Lower leg skin (tissue), 4 donors: ENCODE results near the gene SH3TC2. TPM values are rescaled to one million over a fixed set of nuclear protein-coding genes. Genes with fewer than 3 reads are reported as not detected.

Source experiments
- DNase-seq, 2 donors: peaks; one replicate each; pipeline ENCODE4 v3.0.0-alpha.2; 2019; ENCODE audit warnings: low spot score in 2 of 2
- H3K4me3 ChIP-seq: fragments of 200-600 bp; sonication (generic); 2 replicates; pipeline ENCODE4 v1.5.1; 2017; ENCODE audit warnings: mild to moderate bottlenecking, low read depth; ENCODE audit not compliant: poor library complexity, severe bottlenecking
- POLR2A ChIP-seq, 2 donors: fragments of 450-650 bp; IDR thresholded peaks; one replicate each; pipeline ENCODE4 v1.6.1; 2016 to 2017; ENCODE audit warnings: antibody characterized with exemption in 2 of 2, mild to moderate bottlenecking in 1 of 2, moderate library complexity in 1 of 2
- WGBS, 2 donors: methylation state at CpG; one replicate each; pipeline ENCODE4 v1.1.5; 2018; 5-methylcytosine and 5-hydroxymethylcytosine counted together
- intact Hi-C: fragments of 100-400 bp; cut with DNase I; formaldehyde crosslinking; loops from one replicate; pipeline ENCODE4 v1.15.0; 2023; ENCODE audit warnings: low total_unique reads
- total RNA-seq, 4 donors: library from RNA; depleted of rRNA; stranded (reverse); fragments of >200 nt; gene quantifications; one replicate each; pipeline ENCODE4 v1.1.0, GENCODE V29; 2016
- TF ChIP-seq, protein P1 (sequence below), 3 donors: fragments of 450-650 bp; IDR thresholded peaks; one replicate each; pipeline ENCODE4 v1.5.1; 2016; ENCODE audit warnings: antibody characterized with exemption in 3 of 3, mild to moderate bottlenecking in 3 of 3, moderate library complexity in 2 of 3

Gene SH3TC2
- total RNA-seq, 4 donors from 2014 or later, result 0.80 to 3.7 (median 2.0) TPM

DNA sequence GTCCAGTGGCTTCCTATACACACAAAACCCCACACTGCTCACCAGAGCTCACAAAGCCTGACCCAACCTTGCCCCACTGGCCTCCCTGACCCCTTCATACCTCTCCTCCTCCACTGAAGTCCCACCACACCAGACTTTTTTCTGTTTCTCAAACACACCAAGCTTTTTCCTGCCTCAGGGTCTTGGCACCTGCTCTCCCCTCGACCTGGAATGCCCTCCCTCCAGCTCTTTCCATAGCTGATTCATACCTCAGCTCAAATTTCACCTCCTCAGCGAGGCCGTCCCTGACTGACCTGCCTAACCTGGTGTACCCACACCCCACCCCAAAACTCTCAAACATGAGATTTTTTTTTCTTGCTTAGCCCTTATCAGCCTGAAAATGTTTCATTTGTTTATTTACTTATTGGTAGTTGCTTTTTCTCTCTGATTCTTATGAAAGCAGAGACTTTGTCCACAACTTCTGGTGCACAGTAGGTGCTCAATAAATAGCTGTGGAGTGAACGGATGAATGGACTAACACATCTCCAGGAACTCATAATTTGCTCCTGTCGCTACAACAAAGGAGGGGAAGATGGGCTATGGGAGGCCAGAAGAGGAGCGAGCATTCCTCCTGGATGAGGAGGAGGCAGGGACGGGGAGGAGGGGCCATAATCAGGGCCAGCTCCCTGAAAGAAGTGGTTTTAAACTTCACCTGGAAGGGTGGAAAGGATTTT, 84.3 kb downstream of the SH3TC2 start:
- 52 to 53% methylated on average over 7 of the region's 7 CpGs for WGBS, 2 donors
- no peak for DNase-seq
- intact Hi-C loops, result loop anchor here (10.0 kb wide), 1 partner anchor 154 kb away; the partner anchor contains the start of gene ADRB2
- TF ChIP-seq, protein P1, sequence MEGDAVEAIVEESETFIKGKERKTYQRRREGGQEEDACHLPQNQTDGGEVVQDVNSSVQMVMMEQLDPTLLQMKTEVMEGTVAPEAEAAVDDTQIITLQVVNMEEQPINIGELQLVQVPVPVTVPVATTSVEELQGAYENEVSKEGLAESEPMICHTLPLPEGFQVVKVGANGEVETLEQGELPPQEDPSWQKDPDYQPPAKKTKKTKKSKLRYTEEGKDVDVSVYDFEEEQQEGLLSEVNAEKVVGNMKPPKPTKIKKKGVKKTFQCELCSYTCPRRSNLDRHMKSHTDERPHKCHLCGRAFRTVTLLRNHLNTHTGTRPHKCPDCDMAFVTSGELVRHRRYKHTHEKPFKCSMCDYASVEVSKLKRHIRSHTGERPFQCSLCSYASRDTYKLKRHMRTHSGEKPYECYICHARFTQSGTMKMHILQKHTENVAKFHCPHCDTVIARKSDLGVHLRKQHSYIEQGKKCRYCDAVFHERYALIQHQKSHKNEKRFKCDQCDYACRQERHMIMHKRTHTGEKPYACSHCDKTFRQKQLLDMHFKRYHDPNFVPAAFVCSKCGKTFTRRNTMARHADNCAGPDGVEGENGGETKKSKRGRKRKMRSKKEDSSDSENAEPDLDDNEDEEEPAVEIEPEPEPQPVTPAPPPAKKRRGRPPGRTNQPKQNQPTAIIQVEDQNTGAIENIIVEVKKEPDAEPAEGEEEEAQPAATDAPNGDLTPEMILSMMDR (IDR thresholded peaks at IDR 0.05), result no peak
- TF ChIP-seq POLR2A (IDR thresholded peaks at IDR 0.05), result no peak
- no peak overlapping the region for H3K4me3 ChIP-seq

DNA sequence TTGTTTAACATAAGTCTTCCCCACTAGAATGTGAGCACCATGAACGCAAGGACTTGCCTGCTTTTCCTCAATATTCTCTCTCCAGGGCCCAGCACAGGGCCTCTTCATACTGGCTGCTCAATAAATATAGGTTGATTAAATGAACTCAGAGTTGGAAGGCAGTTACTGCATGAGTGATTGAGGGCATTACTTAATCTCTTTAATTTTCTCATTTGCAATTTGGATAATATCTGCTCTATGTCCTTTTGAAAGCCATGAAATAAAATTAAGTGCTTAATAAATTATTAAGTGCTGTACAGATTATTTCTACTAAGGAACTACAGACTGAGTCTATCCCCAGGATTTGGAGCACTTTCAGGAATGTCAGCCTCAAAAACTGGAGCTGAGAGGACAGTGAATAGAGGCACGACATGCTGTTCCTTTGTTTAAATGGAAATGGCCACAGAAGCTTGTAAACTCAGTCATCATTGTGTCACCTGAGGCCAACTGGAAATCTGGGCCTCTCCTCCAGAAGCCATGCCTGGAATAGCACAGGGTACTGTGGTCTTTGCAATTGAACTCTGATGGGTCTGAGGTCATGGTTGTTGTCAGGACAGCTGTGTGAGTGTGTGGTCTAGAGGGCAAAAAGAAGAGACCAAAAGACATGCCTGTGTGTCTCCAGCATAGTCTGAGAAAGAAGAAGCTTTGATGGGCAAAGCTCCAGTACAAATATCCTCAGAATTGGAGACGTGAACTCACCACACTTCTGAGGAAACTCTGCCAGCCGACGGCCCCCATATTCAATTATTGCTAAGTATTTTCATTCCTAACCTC, 86.1 kb downstream of the SH3TC2 start:
- 65 to 68% methylated on average over 5 of the region's 5 CpGs for WGBS, 2 donors

GRCh38 chr5:148974642-148975327, 88.1 kb downstream of the SH3TC2 start:
- 54 to 62% methylated on average over 6 of the region's 6 CpGs for WGBS, 2 donors
- intact Hi-C loops, result loop anchor here (10.0 kb wide), 1 partner anchor 150 kb away; the partner anchor contains the start of gene ADRB2
- TF ChIP-seq POLR2A (IDR thresholded peaks at IDR 0.05), result no peak
- TF ChIP-seq, protein P1 (IDR thresholded peaks at IDR 0.05), result no peak
- DNase-seq, result no peak
- H3K4me3 ChIP-seq, result no peak overlapping the region

More for the DNA sequence above, 86.1 kb downstream of the SH3TC2 start:
- no peak for DNase-seq
- intact Hi-C loops, result loop anchor here (10.0 kb wide), 1 partner anchor 152 kb away; the partner anchor contains the start of gene ADRB2
- TF ChIP-seq, protein P1 (IDR thresholded peaks at IDR 0.05), result no peak
- TF ChIP-seq POLR2A (IDR thresholded peaks at IDR 0.05), result no peak
- H3K4me3 ChIP-seq, result no peak overlapping the region

GRCh38 chr5:148973455-148973854, 89.4 kb downstream of the SH3TC2 start:
- WGBS, 2 donors, result 24 to 31% methylated on average over 2 of the region's 2 CpGs
- no peak for TF ChIP-seq POLR2A (IDR thresholded peaks at IDR 0.05)
- TF ChIP-seq, protein P1 (IDR thresholded peaks at IDR 0.05), result no peak
- no peak overlapping the region for H3K4me3 ChIP-seq
- intact Hi-C loops, result loop anchor here (10.0 kb wide), 1 partner anchor 149 kb away; the partner anchor contains the start of gene ADRB2
- no peak for DNase-seq

- no peak overlapping the region for H3K4me3 ChIP-seq
- WGBS, 2 donors, result 7 to 9% methylated on average over 7 of the region's 7 CpGs
- no peak for TF ChIP-seq POLR2A (IDR thresholded peaks at IDR 0.05)
- TF ChIP-seq, protein P1 (IDR thresholded peaks at IDR 0.05), result no peak
- peak in 1 of 2 donors; percentile 77 for DNase-seq
- intact Hi-C loops, result loop anchor here (10.0 kb wide), 1 partner anchor 148 kb away; the partner anchor contains the start of gene ADRB2
Measured at GRCh38 chr5:148972974-148973374, 89.9 kb downstream of the SH3TC2 start.
